Stimulated activated CD4-positive, alpha-beta T cell treated with anti-CD3 and anti-CD28 coated beads, Interleukin-15, amount 100 ng/mL, for 24 hours (primary cell): ENCODE data around the gene ARMH2.

ENCODE experiments used
- DNase-seq: peaks from one replicate; pipeline ENCODE4 v3.0.0-alpha.2; 2020

The ARMH2 gene

GRCh38 chr6:24798740-24799540 lies at the start of gene ARMH2:
Gene ARMH2, minus strand, starts transcription at chr6:24798917. Its CDS starts 60 bp downstream, at chr6:24798857.
- no peak for DNase-seq

GRCh38 chr6:24848461-24848860 lies 49.7 kb upstream of the ARMH2 start:
- no peak for DNase-seq

- DNase-seq, result no peak
Observed at GRCh38 chr6:24847402-24847801, 48.7 kb upstream of the ARMH2 start.

GRCh38 chr6:24845578-24845977 lies 46.9 kb upstream of the ARMH2 start:
- DNase-seq, result no peak

GRCh38 chr6:24844903-24845302 lies 46.2 kb upstream of the ARMH2 start:
- no peak for DNase-seq

- no peak for DNase-seq
Observed at GRCh38 chr6:24844061-24844460, 45.3 kb upstream of the ARMH2 start.

- no peak for DNase-seq
Observed at GRCh38 chr6:24840187-24840586, 41.5 kb upstream of the ARMH2 start.

- DNase-seq, result no peak
Observed at GRCh38 chr6:24838994-24839393, 40.3 kb upstream of the ARMH2 start.

- DNase-seq, result no peak
Observed at GRCh38 chr6:24838081-24838480, 39.4 kb upstream of the ARMH2 start.

GRCh38 chr6:24836109-24836508 lies 37.4 kb upstream of the ARMH2 start:
- DNase-seq, result no peak

- no peak for DNase-seq
Observed at GRCh38 chr6:24833711-24834386, 35.1 kb upstream of the ARMH2 start.

- DNase-seq, result no peak
Observed at GRCh38 chr6:24832794-24833193, 34.1 kb upstream of the ARMH2 start.

- peak; percentile 18 for DNase-seq
Observed at GRCh38 chr6:24831771-24832716, 33.3 kb upstream of the ARMH2 start.

- DNase-seq, result no peak
Observed at GRCh38 chr6:24829657-24830056, 30.9 kb upstream of the ARMH2 start.

GRCh38 chr6:24827970-24828369 lies 29.3 kb upstream of the ARMH2 start:
- no peak for DNase-seq

GRCh38 chr6:24827162-24827561 lies 28.4 kb upstream of the ARMH2 start:
- DNase-seq, result no peak

GRCh38 chr6:24825130-24825630 lies 26.5 kb upstream of the ARMH2 start:
- no peak for DNase-seq

- no peak for DNase-seq
Observed at GRCh38 chr6:24824142-24824938, 25.6 kb upstream of the ARMH2 start.

- no peak for DNase-seq
Observed at GRCh38 chr6:24823185-24823584, 24.5 kb upstream of the ARMH2 start.

- no peak for DNase-seq
Observed at GRCh38 chr6:24822696-24823095, 24.0 kb upstream of the ARMH2 start.

- DNase-seq, result no peak
Observed at GRCh38 chr6:24821860-24822444, 23.2 kb upstream of the ARMH2 start.

- DNase-seq, result no peak
Observed at GRCh38 chr6:24818346-24818745, 19.6 kb upstream of the ARMH2 start.
